Transverse colon (tissue), 4 donors: ENCODE measurements around the gene SENP6. TPM values are rescaled to one million over a fixed set of nuclear protein-coding genes. Genes with fewer than 3 reads are reported as not detected.

ENCODE experiments used
- DNase-seq: peaks from one replicate; pipeline ENCODE4 v3.0.0-alpha.2; 2019
- H3K27ac ChIP-seq, 4 donors: fragments of 200-600 bp; sonication (generic); 2 replicates each; pipeline ENCODE4 v1.5.1; 2016 to 2018; ENCODE audit warnings: inconsistent platforms in 4 of 4
- H3K27me3 ChIP-seq: fragments of 200-600 bp; sonication (generic); 2 replicates; pipeline ENCODE4 v1.5.1; 2017; ENCODE audit warnings: inconsistent platforms
- H3K36me3 ChIP-seq, 4 donors: fragments of 200-600 bp; sonication (generic); 2 replicates each; pipeline ENCODE4 v1.5.1; 2017 to 2019; ENCODE audit warnings: inconsistent platforms in 4 of 4
- H3K4me1 ChIP-seq, 4 donors: fragments of 200-600 bp; sonication (generic); 2 replicates each; pipeline ENCODE4 v1.5.1; 2017 to 2020; ENCODE audit warnings: inconsistent platforms in 4 of 4
- H3K4me3 ChIP-seq, 4 donors: fragments of 200-600 bp; sonication (generic); 1 replicate in 1 of 4; 2 replicates in 3 of 4; pipeline versions ENCODE4 v1.5.1 to v1.6.1; 2017 to 2019; ENCODE audit warnings: inconsistent platforms in 4 of 4
- H3K9me3 ChIP-seq, 2 donors: fragments of 200-600 bp; sonication (generic); 2 replicates each; pipeline ENCODE4 v1.5.1; 2017 to 2019; ENCODE audit warnings: inconsistent platforms in 2 of 2
- EP300 ChIP-seq: sonication (generic); formaldehyde crosslinking; IDR thresholded peaks from one replicate; pipeline ENCODE4 v1.6.1; 2017; ENCODE audit warnings: antibody characterized with exemption, low read depth
- POLR2A ChIP-seq: fragments of 450-650 bp; IDR thresholded peaks from one replicate; pipeline ENCODE4 v1.6.1; 2016; ENCODE audit warnings: antibody characterized with exemption, mild to moderate bottlenecking, moderate library complexity
- POLR2AphosphoS5 ChIP-seq, 3 donors: sonication (generic); formaldehyde crosslinking; IDR thresholded peaks; one replicate each; pipeline ENCODE4 v1.6.1; 2016; ENCODE audit warnings: antibody characterized with exemption in 3 of 3
- WGBS, 2 donors: methylation state at CpG; one replicate each; pipeline ENCODE4 v1.1.5; 2018; ENCODE audit warnings: low coverage in 1 of 2; 5-methylcytosine and 5-hydroxymethylcytosine counted together
- in situ Hi-C, 4 donors: fragments of 200-750 bp; cut with MboI; loops; one replicate each; pipeline versions ENCODE4 v1.15.0 to v1.15.1; 2017; ENCODE audit warnings: low sequenced_read_pairs in 3 of 4, low pct_ligation_motif_present in 1 of 4, low pct_unique_long_range_greater_than_20kb in 1 of 4
- intact Hi-C: fragments of 100-400 bp; cut with DNase I; formaldehyde crosslinking; loops from one replicate; pipeline ENCODE4 v1.15.1; 2023; ENCODE audit warnings: low total_unique reads
- small RNA-seq, 4 donors: library from RNA; depleted of rRNA; stranded (forward); fragments of <200 nt; gene quantifications; one replicate each; pipeline ENCODE3, GENCODE V24; 2016
- total RNA-seq, 4 donors: library from RNA; depleted of rRNA; stranded (reverse); fragments of >200 nt; gene quantifications; one replicate each; pipeline ENCODE4 v1.1.0, GENCODE V29; 2016
- TF ChIP-seq, protein P1 (sequence below), 5 experiments: fragments of 200-600 bp in 3 of 5; fragments of 450-650 bp in 2 of 5; sonication (generic) in 3 of 5; IDR thresholded peaks; 1 replicate in 2 of 5; 2 replicates in 3 of 5; pipeline ENCODE4 v1.5.1; 2016 to 2017; ENCODE audit warnings: antibody characterized with exemption in 5 of 5, inconsistent platforms in 3 of 5, mild to moderate bottlenecking in 2 of 5, moderate library complexity in 1 of 5

The SENP6 gene
- total RNA-seq, 4 donors from 2014 or later = 59.1 to 136 (median 107) TPM

DNA sequence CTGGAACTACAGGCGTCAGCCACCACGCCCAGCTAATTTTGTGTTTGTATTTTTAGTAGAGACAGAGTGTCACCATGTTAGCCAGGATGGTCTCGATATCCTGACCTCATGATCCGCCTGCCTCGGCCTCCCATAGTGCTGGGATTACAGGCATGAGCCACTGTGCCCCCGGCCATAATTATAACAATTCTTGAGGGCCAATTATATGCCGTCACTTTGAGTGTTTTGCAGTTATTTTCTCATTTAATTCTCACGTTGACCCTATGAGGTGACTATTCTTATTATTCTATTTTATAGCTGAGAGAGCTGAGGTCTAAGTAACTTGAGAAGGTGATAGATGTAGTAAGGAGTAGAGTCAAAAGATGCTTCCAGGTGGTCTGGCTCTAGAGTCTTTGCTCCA is 160.4 kb downstream of the SENP6 start:
- 91 to 98% methylated on average over 7 to 8 of the region's 8 CpGs for WGBS, 2 donors
- H3K27ac ChIP-seq = no peak overlapping the region
- in situ Hi-C loops = no loop called here

DNA sequence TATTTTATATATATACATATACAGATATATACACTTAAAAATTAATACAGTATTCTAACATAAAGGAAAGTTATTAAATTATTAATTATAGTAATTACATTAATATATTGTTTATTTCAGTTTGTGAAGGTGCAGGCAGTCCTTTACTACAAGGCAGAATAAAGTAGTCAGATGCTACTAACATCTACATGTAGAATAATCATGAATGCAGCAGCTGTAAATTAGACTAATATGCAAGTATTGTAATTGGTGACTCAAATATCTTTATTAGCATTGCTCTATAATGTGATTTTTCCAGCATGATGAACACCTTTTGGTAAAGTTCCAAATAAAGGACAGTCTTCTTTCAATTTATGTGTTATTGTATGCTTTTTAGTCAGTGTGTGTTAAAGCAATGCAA is 164.7 kb downstream of the SENP6 start:
- in situ Hi-C loops = no loop called here

More for the DNA sequence above, 160.4 kb downstream of the SENP6 start:
- no peak overlapping the region for H3K4me3 ChIP-seq
- no peaks in the 10 kb centered on the region for H3K9me3 ChIP-seq
- peaks cover 0 to 6% (median 0%) of the 10 kb centered on the region in 4 donors for H3K4me1 ChIP-seq
- H3K36me3 ChIP-seq = no peaks in the 10 kb centered on the region
- TF ChIP-seq POLR2A (no peak), EP300 (no peak), POLR2AphosphoS5 (IDR thresholded peaks at IDR 0.05) (no peak)
- TF ChIP-seq, protein P1, sequence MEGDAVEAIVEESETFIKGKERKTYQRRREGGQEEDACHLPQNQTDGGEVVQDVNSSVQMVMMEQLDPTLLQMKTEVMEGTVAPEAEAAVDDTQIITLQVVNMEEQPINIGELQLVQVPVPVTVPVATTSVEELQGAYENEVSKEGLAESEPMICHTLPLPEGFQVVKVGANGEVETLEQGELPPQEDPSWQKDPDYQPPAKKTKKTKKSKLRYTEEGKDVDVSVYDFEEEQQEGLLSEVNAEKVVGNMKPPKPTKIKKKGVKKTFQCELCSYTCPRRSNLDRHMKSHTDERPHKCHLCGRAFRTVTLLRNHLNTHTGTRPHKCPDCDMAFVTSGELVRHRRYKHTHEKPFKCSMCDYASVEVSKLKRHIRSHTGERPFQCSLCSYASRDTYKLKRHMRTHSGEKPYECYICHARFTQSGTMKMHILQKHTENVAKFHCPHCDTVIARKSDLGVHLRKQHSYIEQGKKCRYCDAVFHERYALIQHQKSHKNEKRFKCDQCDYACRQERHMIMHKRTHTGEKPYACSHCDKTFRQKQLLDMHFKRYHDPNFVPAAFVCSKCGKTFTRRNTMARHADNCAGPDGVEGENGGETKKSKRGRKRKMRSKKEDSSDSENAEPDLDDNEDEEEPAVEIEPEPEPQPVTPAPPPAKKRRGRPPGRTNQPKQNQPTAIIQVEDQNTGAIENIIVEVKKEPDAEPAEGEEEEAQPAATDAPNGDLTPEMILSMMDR (IDR thresholded peaks at IDR 0.05) = no peak
- no peak for DNase-seq
- intact Hi-C loops = no loop called here
- no peaks in the 10 kb centered on the region for H3K27me3 ChIP-seq

More for the DNA sequence above, 164.7 kb downstream of the SENP6 start:
- Histone ChIP-seq H3K27ac (no peak overlapping the region), H3K4me1 (peaks cover 0 to under 1% (median 0%) of the 10 kb centered on the region in 4 donors), H3K9me3 (no peaks in the 10 kb centered on the region), H3K36me3 (no peaks in the 10 kb centered on the region), H3K4me3 (no peak overlapping the region), H3K27me3 (no peaks in the 10 kb centered on the region)
- no peak for DNase-seq
- intact Hi-C loops = no loop called here
- no peak for TF ChIP-seq POLR2AphosphoS5 (IDR thresholded peaks at IDR 0.05)
- no peak for TF ChIP-seq EP300
- TF ChIP-seq, protein P1 (IDR thresholded peaks at IDR 0.05) = no peak
- no peak for TF ChIP-seq POLR2A

Small RNA genes within 50 kb of the gene (small RNA-seq; reads per million reads assigned to genes)
- gene RNU6-1016P = 0 reads per million in 4 donors
- 0 reads per million in 4 donors for gene RNU6-1338P
- 0 reads per million in 4 donors for gene RNU6-155P

Other genes starting within 250 kb of the SENP6 start
- gene FILIP1, start 108.1 kb upstream of the SENP6 start, total RNA-seq = 10 to 100 TPM in 1 of 4 donors, 1 to 10 TPM in 3; 6.0 to 12.3 (median 7.2) TPM
- 10 to 100 TPM; 19.1 to 72.2 (median 59.2) TPM for gene MYO6, start 147.4 kb downstream of the SENP6 start, total RNA-seq